OCI-LY1 (cell line): ENCODE measurements around the gene CHST11.
A peak's percentile ranks its signal among the peaks of the same experiment; 100 is the strongest.

Source experiments
- H2AFZ ChIP-seq: fragments of 200-600 bp; sonication (generic), shearing (Covaris generic); 2 replicates; pipeline ENCODE4 v1.6.0; 2014; ENCODE audit warnings: antibody characterized with exemption, mild to moderate bottlenecking, low read length
- H3F3A ChIP-seq: fragments of 200-600 bp; sonication (generic), shearing (Covaris generic); 2 replicates; pipeline ENCODE4 v1.6.0; 2014; ENCODE audit warnings: mild to moderate bottlenecking, antibody characterized with exemption, low read length, moderate library complexity; ENCODE audit not compliant: insufficient read depth
- H3K27ac ChIP-seq: fragments of 200-600 bp; sonication (generic); 2 replicates; pipeline ENCODE4 v1.5.1; 2014; ENCODE audit warnings: low read length, mixed run types, mild to moderate bottlenecking, low read depth; ENCODE audit not compliant: poor library complexity, severe bottlenecking
- H3K27me3 ChIP-seq: fragments of 200-600 bp; sonication (generic); 2 replicates; pipeline ENCODE4 v1.6.0; 2014; ENCODE audit warnings: antibody characterized with exemption, mild to moderate bottlenecking, low read length, moderate library complexity; ENCODE audit not compliant: insufficient read depth
- H3K36me3 ChIP-seq: fragments of 200-600 bp; sonication (generic); 2 replicates; pipeline ENCODE4 v1.6.1; 2014; ENCODE audit warnings: mild to moderate bottlenecking, antibody characterized with exemption, low read length, moderate library complexity, mixed read lengths; ENCODE audit not compliant: insufficient read depth
- H3K4me1 ChIP-seq: fragments of 200-600 bp; sonication (generic); 2 replicates; pipeline ENCODE4 v1.5.1; 2014; ENCODE audit warnings: mild to moderate bottlenecking, low read length, moderate library complexity; ENCODE audit not compliant: insufficient read depth, severe bottlenecking
- H3K4me2 ChIP-seq: fragments of 200-600 bp; sonication (generic), shearing (Covaris generic); 2 replicates; pipeline ENCODE4 v1.6.1; 2014; ENCODE audit warnings: low read length
- H3K4me3 ChIP-seq: fragments of 200-600 bp; sonication (generic); 2 replicates; pipeline ENCODE4 v1.5.1; 2014; ENCODE audit warnings: low read length, low read depth, mild to moderate bottlenecking, mixed read lengths; ENCODE audit not compliant: poor library complexity, severe bottlenecking
- H3K79me2 ChIP-seq: fragments of 200-600 bp; shearing (Covaris generic); 2 replicates; pipeline ENCODE4 v1.6.1; 2016; ENCODE audit warnings: mixed run types, low read length, mixed read lengths; ENCODE audit not compliant: insufficient read depth
- H3K9ac ChIP-seq: fragments of 200-600 bp; sonication (generic), shearing (Covaris generic); 2 replicates; pipeline ENCODE4 v1.6.1; 2014; ENCODE audit warnings: mild to moderate bottlenecking, low read length, mixed read lengths
- H3K9me2 ChIP-seq: fragments of 200-600 bp; sonication (generic), shearing (Covaris generic); 2 replicates; pipeline ENCODE4 v1.6.1; 2014; ENCODE audit warnings: low read depth, mild to moderate bottlenecking, low read length, mixed read lengths
- H3K9me3 ChIP-seq: fragments of 200-600 bp; shearing (Covaris generic); 2 replicates; pipeline ENCODE4 v1.6.1; 2014; ENCODE audit warnings: low read length, mixed read lengths
- H4K20me1 ChIP-seq: fragments of 200-600 bp; sonication (generic), shearing (Covaris generic); 2 replicates; pipeline ENCODE4 v1.6.0; 2016; ENCODE audit warnings: mild to moderate bottlenecking, low read length; ENCODE audit not compliant: insufficient read depth
- EZH2 ChIP-seq: fragments of 200-600 bp; sonication (generic), shearing (Covaris generic); IDR thresholded peaks from 2 replicates; pipeline ENCODE4 v1.8.0; 2017; ENCODE audit warnings: borderline replicate concordance, mixed run types, mild to moderate bottlenecking, antibody characterized with exemption, low read length, moderate library complexity, mixed read lengths
- TF ChIP-seq, protein P1 (sequence below): fragments of 200-600 bp; sonication (generic), shearing (Covaris generic); IDR thresholded peaks from 2 replicates; pipeline ENCODE4 v1.5.1; 2017; ENCODE audit warnings: mild to moderate bottlenecking, antibody characterized with exemption, low read length, moderate library complexity, mixed read lengths

Gene CHST11

GRCh38 chr12:104670439-104671408 lies 214.0 kb downstream of the CHST11 start:
- H3K79me2 ChIP-seq: no peaks in the 10 kb centered on the region
- H2AFZ ChIP-seq: no peak overlapping the region
- no peaks in the 10 kb centered on the region for H3K36me3 ChIP-seq
- no peaks in the 10 kb centered on the region for H3F3A ChIP-seq
- H4K20me1 ChIP-seq: no peaks in the 10 kb centered on the region
- peak overlapping the region; percentile 21 for H3K27ac ChIP-seq
- no peak overlapping the region for H3K4me3 ChIP-seq
- no peaks in the 10 kb centered on the region for H3K9me2 ChIP-seq
- H3K4me2 ChIP-seq: no peak overlapping the region
- peaks cover 39% of the 10 kb centered on the region for H3K4me1 ChIP-seq
- H3K27me3 ChIP-seq: no peaks in the 10 kb centered on the region
- H3K9ac ChIP-seq: no peak overlapping the region
- H3K9me3 ChIP-seq: no peaks in the 10 kb centered on the region
- TF ChIP-seq, protein P1, sequence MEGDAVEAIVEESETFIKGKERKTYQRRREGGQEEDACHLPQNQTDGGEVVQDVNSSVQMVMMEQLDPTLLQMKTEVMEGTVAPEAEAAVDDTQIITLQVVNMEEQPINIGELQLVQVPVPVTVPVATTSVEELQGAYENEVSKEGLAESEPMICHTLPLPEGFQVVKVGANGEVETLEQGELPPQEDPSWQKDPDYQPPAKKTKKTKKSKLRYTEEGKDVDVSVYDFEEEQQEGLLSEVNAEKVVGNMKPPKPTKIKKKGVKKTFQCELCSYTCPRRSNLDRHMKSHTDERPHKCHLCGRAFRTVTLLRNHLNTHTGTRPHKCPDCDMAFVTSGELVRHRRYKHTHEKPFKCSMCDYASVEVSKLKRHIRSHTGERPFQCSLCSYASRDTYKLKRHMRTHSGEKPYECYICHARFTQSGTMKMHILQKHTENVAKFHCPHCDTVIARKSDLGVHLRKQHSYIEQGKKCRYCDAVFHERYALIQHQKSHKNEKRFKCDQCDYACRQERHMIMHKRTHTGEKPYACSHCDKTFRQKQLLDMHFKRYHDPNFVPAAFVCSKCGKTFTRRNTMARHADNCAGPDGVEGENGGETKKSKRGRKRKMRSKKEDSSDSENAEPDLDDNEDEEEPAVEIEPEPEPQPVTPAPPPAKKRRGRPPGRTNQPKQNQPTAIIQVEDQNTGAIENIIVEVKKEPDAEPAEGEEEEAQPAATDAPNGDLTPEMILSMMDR: no peak
- no peak for TF ChIP-seq EZH2

- Histone ChIP-seq H3K4me1 (peaks cover 39% of the 10 kb centered on the region), H3K4me3 (no peak overlapping the region), H3K9me2 (no peaks in the 10 kb centered on the region), H3K27ac (peak overlapping the region; percentile 21), H3K9me3 (no peaks in the 10 kb centered on the region), H4K20me1 (no peaks in the 10 kb centered on the region), H3K27me3 (no peaks in the 10 kb centered on the region), H3K4me2 (no peak overlapping the region; the same call in 1 of the 2 replicates), H3K36me3 (no peaks in the 10 kb centered on the region), H3F3A (no peaks in the 10 kb centered on the region), H3K79me2 (no peaks in the 10 kb centered on the region), H3K9ac (no peak overlapping the region), H2AFZ (no peak overlapping the region)
- TF ChIP-seq, protein P1: no peak
- TF ChIP-seq EZH2: no peak
Observed at GRCh38 chr12:104671409-104672095, 214.8 kb downstream of the CHST11 start.

DNA sequence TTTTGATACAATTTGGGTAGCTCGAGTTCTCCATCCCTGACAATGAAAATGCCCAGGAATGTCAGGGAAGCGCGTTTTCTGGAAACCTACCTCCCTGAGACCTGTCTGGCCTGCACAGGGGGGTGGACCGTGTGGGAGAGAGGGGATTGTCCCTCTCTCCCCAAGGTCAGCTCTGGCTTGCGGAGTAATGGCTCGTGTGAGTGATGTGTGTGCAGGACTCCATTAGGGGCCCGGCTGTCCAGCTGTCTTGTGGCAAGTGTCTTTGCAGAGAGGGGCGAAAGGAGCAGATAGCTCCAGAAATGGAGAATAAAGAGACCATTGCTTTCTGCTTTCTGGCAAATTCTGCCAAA lies 215.3 kb downstream of the CHST11 start:
- Histone ChIP-seq H3K27me3 (no peaks in the 10 kb centered on the region), H3K9ac (no peak overlapping the region), H2AFZ (no peak overlapping the region), H4K20me1 (no peaks in the 10 kb centered on the region), H3K4me3 (no peak overlapping the region), H3K4me1 (peaks cover 39% of the 10 kb centered on the region), H3K9me3 (no peaks in the 10 kb centered on the region), H3K9me2 (no peaks in the 10 kb centered on the region), H3F3A (no peaks in the 10 kb centered on the region), H3K27ac (no peak overlapping the region), H3K79me2 (no peaks in the 10 kb centered on the region), H3K36me3 (no peaks in the 10 kb centered on the region), H3K4me2 (no peak overlapping the region; the same call in 1 of the 2 replicates)
- no peak for TF ChIP-seq EZH2
- TF ChIP-seq, protein P1: no peak
